NCI-H1048 (cell line): ENCODE data around the gene EIF3A.
"Not testable (repeated sequence)": the region's sequence is repeated elsewhere in the genome, so short reads cannot be mapped to it uniquely, and the experiment has no call there.

ENCODE experiments used
- DNase-seq: peaks from one replicate; lab custom pipeline; 2025; lab: John Stamatoyannopoulos, UW

EIF3A gene

DNA sequence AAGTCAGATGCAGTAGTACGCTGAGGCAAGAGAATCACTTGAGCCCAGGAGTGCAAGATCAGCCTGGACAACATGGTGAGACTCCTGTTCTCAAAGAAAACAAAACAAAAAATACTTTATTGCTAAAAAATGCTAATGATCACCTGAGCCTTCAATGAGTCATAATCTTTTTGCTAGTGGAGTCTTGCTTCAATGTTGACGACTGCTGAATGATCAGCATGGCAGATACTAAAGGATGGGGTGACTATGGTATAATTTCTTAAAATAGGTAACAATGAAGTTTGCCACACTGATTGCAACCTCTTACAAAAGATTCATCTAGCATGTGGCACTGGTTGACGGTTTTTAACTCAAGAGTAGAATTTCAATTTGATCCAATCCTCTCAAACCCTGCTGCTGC is 28.8 kb downstream of the EIF3A start:
- no peak for DNase-seq

DNA sequence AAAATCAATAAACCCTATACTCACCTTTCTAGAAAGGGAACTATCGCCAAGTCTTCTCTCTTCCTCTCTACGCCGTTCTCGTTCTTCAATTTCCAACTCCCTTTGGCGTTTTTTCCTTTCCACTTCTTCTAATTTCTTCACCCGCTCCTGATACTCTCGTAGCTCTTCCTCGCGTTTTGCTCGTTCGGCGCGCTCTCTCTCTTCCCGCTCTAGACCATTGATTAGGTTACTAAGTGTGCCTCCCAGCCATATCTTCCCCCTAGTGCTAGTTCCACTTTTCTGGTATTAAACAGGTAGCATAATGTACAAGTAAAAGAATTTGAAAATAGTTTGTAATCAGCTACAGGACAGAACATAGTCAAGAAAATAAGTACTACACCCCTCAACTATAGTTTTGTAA is 30.8 kb downstream of the EIF3A start:
- DNase-seq, result no peak

DNA sequence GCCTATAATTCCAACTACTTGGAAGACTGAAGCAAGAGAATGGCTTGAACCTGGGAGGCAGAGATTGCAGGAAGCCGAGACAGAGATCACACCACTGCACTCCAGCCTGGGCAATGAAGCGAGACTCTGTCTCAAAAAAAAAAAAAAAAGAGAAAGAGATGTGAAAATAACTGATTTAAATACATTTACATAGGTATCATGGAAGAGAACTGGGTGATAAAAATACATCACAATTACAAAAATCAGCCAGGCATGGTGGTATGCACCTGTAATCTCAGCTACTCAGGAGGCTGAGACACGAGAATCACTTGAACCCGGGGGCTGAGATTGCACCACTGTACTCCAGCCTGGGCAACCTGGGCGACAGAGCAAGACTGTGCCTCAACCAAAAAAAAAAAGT is 31.3 kb downstream of the EIF3A start:
- DNase-seq, result no peak

DNA sequence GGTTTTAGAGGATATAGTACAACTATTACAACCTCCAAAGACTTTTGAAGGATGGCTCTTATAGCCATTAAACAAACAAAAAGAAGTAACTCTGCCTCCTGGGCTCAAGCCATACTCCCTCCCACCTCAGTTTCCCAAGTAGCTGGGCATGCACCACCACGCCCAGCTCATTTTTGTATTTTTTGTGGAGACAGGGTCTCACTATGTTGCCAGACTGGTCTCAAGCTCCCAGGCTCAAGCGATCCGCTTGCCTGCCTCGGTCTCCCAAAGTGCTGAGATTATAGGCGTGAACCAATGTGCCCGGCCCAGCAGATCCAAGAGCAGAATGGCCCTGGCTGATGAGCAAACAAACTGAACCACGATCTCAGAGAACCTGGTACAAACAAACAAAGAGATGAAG is 35.1 kb downstream of the EIF3A start:
- DNase-seq, result no peak

DNA sequence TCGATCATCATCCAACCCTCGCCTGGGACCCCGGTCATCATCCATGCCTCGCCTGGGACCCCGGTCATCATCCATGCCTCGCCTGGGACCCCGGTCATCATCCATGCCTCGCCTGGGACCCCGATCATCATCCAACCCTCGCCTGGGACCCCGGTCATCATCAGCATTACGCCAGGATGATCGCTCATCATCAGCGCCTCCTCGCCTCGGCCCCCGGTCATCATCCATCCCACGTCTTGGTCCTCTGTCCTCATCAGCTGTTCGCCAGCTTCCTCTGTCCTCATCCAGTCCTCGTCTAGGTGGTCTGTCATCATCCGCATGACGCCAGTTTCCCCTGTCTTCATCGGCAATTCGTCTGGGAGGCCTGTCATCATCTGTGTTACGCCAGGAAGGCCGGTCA is 38.4 kb downstream of the EIF3A start:
- DNase-seq, result no peak

DNA sequence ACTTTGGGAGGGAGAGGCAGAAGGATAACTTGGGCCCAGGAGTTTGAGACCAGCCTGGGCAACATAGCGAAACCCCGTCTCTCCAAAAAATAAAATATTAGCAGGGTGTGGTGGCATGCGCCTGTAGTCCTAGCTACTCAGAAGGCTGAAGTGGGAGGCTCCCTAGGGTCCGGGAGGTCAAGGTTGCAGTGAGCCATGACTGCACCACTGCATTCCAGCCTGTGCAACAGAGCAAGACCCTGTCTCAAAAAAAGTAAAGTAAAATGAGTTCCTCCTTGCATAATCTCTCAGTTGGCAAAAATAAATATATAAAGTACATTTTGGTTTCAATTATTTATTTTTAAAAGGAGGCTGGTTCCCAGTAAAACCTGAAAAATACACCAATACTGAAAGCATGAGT is 39.3 kb downstream of the EIF3A start:
- DNase-seq, result no peak

DNA sequence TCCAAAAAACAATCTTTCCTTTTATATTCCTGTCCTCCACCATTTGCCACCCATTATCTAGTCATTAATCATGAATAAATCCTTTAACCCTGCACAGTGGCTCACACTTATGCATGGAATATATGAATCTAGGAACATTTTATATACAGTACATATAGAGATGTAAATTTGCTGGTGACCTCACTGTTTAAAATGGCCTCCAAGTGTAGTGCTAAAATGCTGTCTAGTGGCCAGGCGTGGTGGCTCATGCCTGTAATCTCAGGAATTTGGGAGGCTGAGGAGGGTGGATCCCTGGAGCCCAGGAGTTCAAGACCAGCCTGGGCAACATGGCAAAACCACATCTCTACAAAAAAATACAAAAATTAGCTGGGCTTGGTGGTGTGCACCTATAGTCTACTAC is 41.5 kb downstream of the EIF3A start:
- DNase-seq, result no peak

DNA sequence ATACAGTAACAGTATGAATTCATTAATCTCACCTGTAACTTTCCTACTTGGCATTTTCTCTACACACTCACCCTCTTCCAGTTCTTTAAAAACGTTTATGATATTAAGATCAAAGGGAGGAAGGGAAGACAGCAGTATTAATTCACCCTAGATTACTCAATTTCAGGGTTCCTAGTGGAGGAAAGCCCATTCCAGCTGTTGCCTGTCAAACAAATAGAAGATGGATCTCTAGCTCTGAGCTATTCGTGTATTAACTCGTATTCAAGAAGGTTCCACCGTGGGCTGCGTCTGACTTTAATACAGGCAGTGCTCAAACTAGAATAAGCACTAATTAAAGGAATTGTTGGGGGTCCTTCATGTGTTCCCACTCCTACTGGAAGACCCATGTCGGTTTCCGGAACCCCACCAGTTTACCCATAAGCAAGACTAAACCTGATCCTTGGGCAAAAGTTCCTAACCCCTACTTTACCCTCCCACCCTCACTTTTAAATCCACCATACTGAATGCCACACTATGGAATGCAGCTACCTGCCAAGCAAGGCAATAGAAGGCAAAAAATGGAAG is 49.0 kb downstream of the EIF3A start:
- DNase-seq, result no peak

DNA sequence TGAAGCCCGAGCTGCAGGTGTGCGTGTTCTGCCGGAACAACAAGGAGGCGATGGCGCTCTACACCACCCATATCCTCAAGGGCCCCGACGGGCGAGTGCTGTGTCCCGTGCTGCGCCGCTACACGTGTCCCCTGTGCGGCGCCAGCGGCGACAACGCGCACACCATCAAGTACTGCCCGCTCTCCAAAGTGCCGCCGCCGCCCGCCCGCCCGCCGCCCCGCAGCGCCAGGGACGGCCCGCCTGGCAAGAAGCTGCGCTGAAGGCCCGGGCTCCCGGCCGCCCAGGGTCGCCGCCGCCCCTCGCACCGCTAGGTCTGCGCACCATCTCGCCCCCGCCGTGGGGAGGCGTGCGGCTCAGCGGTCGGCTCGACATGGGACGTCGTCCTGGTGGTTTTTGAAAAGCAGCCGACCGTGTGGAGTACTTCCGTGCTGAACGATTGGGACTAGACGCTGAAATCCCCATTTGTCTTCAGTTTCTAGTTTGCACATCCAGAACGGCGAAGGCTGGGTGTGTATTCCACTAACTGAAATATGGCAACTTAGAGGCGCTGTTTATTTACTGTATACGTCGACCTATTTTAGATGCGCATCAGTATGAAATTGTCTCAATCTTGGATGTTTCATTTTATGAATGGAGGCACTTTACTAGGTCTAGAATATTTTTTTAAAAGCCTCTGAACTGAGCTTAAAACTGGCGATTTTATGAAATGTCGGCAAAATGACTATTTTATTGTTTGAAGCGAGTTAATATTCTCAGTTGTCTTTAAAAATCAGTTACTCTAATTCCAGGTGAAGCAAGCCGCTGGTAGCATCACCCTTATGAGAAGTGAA is 50.0 kb downstream of the EIF3A start:
- no peak for DNase-seq

DNA sequence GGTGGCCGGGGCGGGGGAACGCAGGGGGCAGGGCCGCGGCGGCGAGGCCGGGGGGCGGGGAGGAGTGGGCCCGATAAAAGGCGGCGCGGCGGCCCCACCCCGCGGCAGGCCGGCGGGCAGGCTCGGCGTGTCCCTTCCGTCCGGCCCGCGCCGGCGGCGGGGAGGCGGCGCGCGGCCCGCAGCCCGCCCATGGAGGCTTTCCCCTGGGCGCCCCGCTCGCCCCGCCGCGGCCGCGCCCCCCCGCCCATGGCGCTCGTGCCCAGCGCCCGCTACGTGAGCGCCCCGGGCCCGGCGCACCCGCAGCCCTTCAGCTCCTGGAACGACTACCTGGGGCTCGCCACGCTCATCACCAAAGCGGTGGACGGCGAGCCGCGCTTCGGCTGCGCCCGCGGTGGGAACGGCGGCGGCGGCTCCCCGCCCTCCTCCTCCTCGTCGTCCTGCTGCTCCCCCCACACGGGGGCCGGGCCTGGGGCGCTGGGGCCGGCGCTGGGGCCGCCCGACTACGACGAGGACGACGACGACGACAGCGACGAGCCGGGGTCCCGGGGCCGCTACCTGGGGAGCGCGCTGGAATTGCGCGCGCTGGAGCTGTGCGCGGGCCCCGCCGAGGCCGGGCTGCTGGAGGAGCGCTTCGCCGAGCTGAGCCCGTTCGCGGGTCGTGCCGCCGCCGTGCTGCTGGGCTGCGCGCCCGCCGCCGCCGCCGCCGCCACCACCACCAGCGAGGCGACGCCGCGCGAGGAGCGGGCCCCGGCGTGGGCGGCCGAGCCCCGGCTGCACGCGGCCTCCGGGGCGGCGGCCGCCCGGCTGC is 50.8 kb downstream of the EIF3A start, which contains the start of gene NANOS1:
NANOS1 (plus strand) TSS at position 102 of the 808 bp plus-strand sequence; CDS start at position 190, 88 bp downstream.
- DNase-seq, result no peak

DNA sequence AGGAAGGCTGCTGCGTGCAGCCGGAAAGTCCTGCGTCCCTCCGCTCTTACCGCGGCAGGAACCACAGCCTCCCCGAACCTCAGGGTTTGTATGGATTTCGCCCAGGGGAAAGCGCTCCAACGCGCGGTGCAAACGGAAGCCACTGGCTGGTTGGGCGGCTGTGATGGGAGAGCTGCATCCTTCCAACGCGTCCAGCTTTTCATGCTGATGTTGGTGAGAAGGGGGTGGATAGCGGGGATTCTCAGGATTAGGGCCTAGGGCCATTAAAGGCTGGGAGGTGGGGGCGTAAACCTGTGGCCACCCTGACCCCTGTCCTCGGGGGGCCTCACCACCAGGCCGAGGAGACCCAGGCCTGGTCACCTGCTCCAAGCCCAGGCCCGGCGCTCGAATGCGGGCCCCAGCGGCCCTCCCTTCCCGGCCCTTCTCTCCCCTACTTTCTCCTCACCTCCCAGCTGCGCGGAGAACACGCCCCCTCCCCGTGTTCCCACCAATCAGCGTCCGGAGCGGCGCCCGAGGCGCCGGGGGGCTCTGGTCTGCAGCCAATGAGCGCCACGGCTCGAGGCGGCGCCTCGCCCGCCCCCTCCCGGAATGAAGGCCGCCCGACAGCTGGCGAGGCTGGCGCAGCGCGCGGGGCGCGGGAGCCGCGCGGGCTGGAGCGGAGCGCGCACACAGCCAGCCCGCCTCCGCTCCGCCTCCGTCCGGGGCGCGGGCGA is 51.6 kb downstream of the EIF3A start:
- peak; percentile 69 for DNase-seq

DNA sequence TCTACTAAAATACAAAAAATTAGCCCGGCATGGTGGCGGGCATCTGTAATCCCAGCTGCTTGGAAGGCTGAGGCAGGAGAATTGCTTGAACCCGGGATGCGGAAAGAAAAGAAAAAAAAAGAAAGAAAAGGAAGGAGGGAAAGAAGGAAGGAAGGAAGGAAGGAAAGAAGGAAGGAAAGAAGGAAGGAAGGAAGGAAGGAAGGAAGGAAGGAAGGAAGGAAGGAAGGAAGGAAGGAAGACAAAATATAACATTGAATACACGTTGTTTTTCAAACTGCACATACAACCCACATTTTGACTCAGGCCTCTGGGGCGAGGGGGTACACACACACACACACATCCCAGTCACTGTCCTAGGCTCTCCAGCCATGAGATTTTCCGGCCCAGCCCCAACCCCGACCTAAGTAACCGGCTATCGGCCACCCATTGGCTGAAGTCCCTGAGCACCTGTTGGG is 52.1 kb downstream of the EIF3A start:
- DNase-seq, result not testable (repeated sequence)

DNA sequence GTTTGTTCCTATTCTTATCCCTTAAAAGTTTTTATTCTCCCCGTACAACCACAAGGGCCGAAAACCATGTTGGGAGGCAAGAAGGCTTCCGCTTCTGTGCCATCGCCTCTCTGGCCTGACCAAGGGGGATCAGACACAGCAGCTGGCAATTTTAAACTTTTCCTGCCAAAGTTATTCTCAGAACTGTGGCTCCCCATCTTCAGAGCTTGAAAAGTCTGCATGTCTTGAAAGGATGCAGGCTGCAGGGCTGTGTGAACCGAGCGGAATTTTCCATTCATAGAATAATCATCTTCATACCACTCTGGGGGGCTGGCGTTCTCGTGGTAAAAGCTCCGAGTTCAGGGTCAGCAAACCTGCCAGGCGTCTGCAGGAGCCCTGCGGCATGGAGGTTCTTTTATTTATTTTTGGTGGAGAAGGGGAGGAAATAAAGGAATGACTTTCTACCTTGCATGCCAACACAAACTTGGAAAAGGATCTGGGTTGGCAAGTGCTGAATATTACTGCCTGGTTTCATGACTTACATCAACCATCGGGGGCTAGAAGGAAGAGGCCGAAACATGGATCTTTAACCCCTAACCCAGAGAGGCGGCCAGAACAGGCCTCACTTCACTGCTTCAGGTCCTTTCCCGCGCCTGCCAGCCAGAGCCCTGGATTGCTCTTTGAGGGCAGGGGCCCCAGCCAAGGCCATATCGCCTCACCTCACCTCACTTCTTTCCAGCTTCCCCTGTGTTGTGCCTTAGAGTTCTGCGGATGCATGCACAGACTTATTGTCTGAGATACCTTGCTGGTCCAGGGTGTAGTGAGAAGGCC is 54.1 kb downstream of the EIF3A start:
- DNase-seq, result no peak

DNA sequence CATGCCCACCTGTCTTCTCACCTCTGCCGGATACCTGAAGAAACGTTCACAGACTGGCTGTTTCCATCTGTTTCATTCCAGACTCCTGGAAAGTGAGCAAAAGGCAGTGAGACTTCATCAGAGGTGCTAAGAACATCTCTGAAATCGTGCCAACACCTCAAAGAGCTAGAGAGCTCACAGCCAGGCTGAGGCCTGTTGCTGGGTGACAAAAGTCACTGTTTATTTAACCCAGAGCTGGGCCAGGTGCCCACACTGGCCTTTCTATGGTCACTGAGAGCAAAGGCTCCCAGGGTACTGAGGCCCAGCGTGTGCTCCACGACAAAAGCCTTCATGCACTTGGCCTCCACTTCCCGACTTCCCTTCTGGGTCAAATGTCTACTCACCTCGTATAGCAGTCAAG is 54.8 kb downstream of the EIF3A start:
- no peak for DNase-seq

DNA sequence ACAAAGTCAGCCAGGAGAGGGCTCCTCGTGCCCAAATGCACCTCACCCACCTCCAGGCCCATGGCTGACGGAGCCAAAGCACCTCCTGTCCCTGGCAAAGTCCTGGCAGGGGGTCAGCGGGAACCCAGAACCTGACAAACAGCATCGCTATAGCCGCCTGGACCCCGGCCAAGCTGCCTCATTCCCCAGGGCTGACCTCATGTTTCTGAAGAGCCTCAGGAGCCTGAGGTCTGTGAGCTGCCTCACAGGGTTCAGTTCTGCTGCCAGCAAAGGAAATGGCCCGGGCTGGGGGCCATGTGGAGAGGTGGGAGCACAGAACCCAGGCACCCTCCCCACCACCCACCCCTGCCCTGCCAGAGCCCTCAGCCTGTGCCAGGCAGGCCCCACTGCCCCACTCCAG is 55.3 kb downstream of the EIF3A start:
- DNase-seq, result no peak

DNA sequence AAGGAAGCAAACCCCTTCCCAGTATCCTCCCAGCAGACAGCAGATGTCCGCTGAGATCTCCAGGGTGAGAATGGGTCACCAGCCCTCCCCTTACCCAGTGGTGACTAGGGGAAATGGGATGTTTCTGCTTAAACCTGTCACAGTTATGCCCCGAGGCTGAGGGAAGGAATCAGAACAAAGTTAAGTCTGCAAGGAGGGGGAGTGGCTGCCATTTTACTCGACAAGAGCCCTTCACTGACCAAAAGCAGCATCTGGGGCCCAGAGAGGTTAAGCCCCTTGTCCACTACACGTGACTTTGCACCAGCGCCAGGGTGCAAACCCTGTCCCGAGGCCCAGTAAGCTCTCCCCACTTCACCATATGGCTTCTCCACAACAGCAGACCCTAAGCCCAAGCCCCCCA is 55.7 kb downstream of the EIF3A start:
- no peak for DNase-seq

DNA sequence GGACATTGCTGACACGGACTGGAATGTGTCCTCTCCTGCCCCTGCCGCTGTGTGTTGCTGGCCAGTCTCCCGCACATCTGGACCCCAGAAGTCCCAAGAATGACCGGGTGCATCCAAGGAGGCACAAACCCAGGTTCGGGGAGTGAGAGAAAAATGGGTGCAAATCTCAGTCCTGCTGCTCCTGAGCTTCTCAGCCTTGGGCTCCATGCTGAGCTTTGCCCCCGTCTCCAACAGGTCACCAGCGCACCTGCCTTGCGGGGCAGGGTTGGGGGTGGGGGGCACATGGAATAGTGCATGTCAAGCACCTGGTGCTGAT is 57.1 kb downstream of the EIF3A start:
- no peak for DNase-seq

DNA sequence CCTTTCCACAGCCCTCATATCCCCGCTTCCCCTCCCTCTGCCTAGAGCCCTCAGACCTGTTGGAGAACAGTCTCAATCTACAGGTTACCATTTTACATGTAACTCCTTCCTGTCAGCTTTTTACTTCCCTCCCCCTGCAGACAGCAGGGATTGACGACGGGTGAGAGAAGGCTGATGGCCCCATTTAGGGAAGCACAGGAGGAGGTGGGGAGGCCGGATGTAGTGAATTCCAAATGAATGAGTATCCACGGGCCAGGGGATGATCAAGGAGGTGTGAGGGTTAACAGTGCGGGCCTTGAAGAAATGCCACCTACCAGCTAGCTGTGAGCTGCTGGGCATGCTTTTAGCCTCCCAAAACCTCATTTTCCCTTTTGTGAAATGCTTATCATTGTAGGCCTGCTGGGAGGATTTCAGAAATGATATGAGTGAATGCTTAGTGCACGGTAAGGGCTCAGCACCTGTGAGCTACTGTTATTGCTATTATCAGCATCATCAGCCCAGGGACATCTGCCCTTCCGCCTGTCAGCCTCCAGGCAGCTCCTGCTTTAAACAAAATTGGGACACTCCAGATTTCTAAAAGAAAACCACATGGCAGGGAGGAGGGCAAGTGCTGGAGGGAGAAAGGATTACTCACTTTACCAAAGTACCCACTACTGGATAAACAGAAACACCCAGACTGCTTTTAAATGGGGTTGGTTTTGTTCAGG is 57.6 kb downstream of the EIF3A start:
- DNase-seq, result no peak

DNA sequence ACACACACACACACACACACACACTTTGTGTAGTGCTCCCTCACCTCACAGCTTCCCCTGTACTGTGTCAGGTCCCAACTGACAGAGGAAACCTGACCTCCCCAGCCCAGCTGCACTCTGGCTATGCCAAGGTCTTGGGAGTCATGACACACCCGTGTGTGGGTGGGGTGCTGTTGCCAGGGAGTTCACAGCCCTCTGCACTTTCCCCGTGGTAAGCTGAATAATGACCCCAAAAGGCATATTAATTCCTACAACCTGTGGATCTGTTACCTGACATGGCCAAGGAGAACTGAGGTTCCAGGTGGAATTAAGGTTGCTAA is 60.0 kb downstream of the EIF3A start:
- no peak for DNase-seq

DNA sequence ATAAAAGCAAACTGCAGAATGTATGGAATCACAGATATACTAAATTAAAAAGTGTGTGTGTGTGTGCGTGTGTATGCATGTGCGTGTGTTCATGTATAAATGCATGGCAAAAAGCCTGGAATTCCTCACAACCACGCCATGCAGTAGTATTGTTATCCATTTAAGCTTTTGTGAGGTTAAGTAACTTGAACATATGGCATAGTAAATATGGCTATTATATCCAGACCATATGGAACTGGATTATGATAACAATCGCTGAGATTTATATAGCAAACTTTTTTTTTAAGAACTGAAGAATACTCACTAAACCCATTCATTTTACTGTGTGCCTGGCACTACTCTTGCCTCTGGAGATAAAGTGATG is 73.4 kb downstream of the EIF3A start:
- no peak for DNase-seq
